Nucleus accumbens (tissue), 56 donors: ENCODE results near the gene HDAC7.
A peak's percentile ranks its signal among the peaks of the same experiment; 100 is the strongest.

Experiments
- DNase-seq, 56 donors: peaks; one replicate each; lab custom pipeline; 2025; lab: John Stamatoyannopoulos, UW

Gene HDAC7

DNA sequence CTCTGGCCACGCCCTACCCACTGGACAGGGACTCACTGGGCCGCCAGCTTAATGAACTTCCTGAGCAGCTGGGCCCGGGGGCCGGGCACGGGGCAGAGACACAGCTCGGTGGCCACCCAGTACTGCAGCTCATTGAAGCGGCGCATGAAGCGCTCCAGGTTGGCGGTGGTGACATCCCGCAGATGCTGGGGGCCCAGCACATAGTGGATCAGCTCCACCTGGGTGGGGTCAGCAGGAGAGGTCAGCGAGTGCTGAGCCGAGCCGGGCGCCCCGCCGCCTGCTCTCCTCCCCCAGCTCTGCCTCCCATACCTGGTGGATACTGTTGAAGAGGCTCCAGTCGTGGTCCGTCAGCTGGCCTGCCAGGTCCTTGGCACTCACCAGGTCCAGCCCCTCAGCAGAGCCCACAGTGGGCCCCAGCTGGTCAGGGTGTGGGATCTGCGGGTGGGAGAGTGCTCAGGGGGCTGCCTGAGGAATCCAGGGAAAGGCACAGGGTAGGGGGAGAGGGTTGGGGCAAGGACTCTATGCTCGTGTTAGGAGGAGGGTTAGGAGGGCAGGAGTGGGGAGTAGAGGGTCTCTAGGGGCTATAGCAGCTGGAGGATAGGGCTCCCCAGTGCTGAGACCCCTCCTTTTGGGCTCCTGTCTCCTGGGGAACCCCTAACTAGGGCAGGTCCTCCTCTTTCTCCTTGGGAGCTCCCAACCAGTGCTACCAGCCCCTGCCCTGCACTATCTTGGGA, 78.9 kb downstream of the HDAC7 start:
- peak in 5 of 56 donors; percentile 13 to 46 (median 19) for DNase-seq

DNA sequence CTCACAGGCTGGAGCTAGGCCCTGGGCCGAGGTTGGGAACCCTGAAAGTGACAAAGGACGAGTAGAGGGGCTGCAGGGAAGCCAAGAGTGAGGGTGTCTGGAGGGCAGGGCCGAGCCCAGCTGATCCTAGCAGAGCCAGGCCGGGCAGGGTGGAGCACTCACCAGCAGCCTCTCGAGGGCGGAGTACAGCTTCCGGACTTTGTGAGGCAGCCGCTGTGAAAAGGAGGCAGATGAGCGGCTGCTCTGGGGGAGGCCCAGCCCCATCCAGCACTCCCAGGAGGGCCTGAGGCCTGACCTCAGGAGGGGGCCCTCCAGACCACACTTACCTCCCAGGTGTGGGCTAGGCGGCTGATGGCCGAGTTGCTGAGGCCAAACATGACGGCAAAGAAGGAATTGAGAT, 79.7 kb downstream of the HDAC7 start:
- DNase-seq = no peak

DNA sequence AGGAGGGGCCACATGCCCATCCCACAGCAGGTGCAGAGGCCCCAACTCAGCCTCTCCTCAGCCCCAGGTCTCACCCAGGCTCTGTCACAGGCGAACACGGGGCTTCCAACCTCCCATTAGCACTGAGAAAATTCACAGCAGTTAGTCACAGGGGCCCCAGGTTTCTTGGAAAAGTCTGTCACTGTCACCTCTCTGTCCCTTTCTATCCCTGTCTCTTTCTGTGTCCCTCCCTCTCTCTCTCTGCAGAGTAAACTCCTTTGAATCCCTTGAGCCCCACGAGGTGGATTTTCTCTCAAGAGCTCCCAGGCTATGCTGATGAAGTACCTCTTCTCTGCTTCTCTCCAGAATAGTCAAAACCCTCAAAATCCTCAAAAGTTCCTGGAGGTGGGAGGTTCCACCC, 80.4 kb downstream of the HDAC7 start:
- no peak for DNase-seq

DNA sequence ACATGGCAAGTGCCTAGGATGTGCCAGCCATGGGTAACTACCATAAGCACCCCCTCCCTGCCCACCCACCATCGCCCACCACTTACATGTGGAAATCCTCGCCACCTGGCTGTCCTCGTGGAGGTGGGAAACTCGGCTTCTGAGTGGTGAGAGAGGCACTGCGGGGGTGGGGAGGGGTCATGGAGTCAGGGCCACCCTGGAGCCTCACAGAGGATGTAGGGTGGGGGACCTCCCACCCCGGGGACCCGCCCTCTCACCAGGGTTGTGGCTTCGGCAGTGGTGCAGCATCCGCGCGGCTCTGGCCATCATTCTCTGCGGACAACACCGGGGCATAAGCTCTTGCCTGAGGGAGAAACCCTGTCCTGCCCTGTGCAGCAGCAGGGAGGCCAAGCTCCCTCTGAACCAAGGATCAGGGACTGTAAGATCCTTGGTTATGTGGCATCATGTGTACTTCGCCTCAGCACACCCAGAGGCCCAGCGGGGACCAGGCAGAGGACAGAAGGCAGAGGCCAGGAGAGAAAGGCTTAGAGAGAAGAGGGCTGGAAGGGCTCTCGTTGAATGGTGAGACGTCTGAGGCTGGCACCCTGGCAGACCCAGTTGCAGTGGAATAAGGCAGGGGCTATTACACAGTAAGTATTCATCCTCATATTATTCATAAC, 81.6 kb downstream of the HDAC7 start:
- no peak for DNase-seq

DNA sequence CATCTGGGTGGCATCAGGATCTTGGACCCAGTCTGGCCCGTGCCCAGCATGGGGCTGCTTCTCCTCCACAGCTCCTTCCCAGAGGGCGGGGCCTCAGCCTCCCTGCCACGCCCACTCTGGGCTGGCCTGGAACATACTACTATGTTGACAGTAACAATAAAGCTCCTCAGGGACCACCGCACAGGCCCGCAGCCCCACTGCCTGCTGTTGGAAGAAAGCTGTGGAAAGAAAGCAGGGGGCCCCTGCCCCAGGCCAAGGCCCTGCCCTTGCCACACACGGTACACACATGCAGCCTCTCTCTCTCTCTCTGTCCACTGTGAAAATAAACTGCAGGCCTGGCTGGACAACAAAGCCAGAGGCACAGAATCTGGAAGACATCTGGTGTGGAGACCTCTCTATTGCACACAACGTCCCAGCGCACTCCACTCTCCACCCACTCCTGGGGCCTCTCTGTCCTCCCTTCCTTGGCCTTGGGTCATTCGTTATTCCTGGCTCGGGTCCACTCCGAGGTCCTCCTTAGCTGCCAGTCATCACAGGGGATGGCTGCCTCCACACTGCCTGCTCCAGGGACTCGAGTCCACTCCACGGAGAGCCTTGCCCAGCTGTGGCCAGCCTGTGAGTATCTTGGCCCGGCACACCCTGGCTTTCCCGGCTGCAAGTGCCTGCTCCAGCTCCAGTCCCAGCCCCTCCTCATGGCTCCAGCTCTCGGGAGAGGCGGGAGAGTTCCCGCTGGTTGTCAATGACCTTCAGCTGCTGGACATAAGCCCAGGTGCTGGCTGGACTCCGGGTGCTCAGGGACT, 82.6 kb downstream of the HDAC7 start:
- DNase-seq = peak; percentile 21 to 90 (median 74)

DNA sequence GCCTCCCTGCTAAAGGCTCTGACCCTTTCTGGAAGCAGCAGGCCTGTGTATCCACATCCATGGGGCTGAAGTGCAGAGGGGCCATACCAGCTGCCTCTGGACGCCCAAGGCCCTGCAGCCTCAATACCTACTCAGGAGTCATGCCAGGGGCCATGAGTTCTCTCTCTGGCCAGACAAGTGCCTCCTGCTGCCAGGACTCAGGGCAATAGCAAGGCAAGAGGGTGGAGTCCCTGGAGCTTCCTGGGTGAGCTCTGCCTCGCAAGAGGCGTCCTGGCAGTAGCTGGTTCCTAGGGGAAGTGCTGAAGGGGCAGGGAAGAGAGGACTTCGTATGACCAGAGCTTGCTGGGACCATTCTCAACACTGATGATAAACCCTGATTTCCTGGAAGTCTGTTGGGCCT, 83.5 kb downstream of the HDAC7 start:
- no peak for DNase-seq

DNA sequence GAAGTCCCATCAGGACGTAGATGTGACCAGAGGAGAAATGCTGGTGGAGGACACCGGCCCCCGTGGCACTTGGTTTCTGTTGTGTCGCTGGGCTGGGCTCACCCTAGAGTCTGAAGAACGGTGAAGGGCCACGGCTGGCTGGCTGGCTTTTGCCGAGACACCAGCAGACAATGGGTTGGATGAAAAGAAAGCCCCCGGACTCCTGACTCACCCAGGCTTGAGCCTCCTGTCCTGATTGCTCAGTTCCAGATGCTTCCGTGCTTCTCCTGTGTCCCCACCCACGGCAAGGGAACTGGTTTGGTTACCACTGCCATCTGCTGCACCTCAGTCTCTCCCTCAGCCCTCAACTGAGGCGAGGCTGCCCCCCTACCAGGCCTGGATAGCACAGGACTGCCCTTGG, 84.1 kb downstream of the HDAC7 start:
- DNase-seq = no peak

DNA sequence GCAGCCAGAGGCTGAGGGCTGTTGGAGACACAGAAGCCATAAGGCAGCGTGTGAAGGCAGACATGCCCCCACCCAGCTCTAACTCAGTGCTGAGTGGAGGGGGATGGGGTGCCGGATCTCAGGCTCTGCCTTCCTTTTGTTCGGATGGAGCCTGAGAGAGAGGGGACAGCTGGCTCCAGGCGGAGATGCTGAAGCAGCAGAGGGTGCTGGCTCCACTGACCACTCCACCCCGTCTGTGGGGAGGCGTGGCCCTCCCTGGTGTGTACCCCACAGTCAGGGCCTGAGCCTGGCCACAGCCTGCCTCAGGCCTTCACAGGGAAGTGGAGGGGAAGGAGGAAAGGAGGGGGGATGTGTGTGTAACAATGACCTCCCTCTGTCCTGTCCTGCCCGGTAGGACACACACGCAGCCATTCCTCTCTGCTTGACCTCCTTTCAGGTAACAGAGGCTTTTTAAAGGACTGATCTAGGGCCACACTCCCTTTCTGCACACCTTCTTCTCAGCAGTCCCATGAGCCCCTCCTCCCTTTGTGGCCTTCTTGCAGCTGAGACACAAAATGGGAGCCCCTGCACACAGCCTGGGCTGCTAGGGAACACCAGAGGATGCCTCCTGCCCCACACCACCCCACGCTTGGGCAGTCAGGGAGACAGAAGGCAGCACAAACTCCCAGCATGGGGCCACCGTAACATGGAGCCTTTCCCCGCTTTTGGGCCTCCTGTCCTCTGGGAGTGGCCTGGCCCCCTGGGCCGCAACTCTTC, 84.8 kb downstream of the HDAC7 start:
- peak in 46 of 56 donors; percentile 14 to 77 (median 48) for DNase-seq

DNA sequence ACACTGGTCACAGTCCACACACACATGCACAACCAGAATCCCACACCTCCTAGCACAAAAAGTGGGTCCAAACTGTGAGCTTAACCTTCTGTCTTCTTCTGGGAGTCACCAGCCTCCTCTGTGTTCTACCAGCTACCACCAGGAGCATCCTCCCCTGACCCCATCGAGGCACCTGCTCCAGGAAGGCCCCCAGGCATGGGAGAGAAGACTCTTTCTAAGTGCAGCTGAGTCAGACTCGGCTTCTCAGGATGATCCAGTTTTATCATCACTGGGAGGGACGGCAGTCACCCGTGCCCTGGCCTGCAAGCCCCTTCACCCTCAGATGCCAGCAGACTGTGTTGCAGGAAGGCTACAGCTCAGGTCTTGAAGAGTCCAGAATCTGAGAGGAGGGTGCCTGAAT, 86.6 kb downstream of the HDAC7 start:
- no peak for DNase-seq
